ENCODE measurements around the gene SLC6A6. TPM values are rescaled to one million over a fixed set of nuclear protein-coding genes. Genes with fewer than 3 reads are reported as not detected.
A peak's percentile ranks its signal among the peaks of the same experiment; 100 is the strongest.

The SLC6A6 gene
- total and polyA plus RNA-seq, 10 donors: 3.4 to 150 (median 104) TPM

DNA sequence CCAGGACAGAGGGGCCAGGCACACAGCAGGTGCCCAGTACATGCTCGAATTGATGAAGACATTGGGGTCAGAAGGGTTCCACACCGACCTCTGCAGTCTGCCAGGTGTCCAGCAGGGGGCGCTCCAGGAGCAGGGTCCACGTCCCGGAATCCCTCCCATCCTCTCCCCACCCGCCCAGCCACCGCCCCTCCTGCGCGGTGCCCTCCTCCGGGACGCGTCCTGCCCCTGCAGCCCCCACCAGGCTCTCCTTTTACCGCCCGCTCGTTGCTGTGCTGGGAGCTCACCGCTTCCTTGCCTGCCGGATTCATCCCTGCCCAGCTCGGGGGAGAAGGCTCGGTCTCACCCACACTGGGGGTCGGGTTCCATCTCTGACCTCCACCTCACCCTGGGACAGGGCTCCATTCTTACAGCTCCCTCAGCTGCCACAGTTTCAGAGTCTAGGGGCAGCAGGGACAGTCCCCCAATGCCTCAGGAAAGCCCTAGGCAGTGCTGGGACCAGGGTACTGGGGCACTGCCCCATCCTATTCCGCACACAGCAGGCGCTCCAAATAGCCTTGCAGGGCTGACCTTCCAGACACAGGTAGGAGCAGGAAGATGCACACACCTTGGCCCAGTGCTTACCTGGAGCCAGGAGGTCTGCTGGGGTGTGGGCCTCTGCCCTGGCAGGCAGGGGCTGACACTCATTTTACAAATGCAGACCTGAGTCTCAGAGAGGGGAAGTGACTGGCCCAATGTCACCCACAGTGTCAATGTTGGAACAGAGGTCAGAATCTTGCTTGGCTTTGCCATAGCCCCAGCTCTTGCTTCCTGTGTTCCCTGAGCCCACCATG, 106.8 kb downstream of the SLC6A6 start:
- Histone ChIP-seq H3K27me3 (replicated peaks in 1 of 7) (peaks cover 0 to 12% (median 0%) of the 10 kb centered on the region in 7 donors), H3K27ac (no peak overlapping the region), H3K9me3 (no peaks in the 10 kb centered on the region), H3K4me3 (peak overlapping the region in 1 of 8 donors; percentile 31), H3K4me1 (peaks cover 0 to 9% (median 4%) of the 10 kb centered on the region in 6 donors), H3K36me3 (no peaks in the 10 kb centered on the region)
- intact Hi-C loops (cut with DNase I; ENCODE audit: low total_unique reads): no loop called here
- WGBS, 5 donors: 20 to 38% (median 29%) methylated on average over 15 to 22 of the region's 22 CpGs
- DNase-seq: peak; percentile 92
- TF ChIP-seq, protein P1, sequence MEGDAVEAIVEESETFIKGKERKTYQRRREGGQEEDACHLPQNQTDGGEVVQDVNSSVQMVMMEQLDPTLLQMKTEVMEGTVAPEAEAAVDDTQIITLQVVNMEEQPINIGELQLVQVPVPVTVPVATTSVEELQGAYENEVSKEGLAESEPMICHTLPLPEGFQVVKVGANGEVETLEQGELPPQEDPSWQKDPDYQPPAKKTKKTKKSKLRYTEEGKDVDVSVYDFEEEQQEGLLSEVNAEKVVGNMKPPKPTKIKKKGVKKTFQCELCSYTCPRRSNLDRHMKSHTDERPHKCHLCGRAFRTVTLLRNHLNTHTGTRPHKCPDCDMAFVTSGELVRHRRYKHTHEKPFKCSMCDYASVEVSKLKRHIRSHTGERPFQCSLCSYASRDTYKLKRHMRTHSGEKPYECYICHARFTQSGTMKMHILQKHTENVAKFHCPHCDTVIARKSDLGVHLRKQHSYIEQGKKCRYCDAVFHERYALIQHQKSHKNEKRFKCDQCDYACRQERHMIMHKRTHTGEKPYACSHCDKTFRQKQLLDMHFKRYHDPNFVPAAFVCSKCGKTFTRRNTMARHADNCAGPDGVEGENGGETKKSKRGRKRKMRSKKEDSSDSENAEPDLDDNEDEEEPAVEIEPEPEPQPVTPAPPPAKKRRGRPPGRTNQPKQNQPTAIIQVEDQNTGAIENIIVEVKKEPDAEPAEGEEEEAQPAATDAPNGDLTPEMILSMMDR (IDR thresholded peaks at IDR 0.05 in 8 of 11, conservative IDR thresholded peaks at IDR 0.05 in 3 of 11): peak; percentile 48 to 95 (median 86)
- no peak for TF ChIP-seq POLR2A (IDR thresholded peaks at IDR 0.05)
- peak in 2 of 3 donors; percentile 14 to 32 for TF ChIP-seq POLR2AphosphoS5 (IDR thresholded peaks at IDR 0.05)

DNA sequence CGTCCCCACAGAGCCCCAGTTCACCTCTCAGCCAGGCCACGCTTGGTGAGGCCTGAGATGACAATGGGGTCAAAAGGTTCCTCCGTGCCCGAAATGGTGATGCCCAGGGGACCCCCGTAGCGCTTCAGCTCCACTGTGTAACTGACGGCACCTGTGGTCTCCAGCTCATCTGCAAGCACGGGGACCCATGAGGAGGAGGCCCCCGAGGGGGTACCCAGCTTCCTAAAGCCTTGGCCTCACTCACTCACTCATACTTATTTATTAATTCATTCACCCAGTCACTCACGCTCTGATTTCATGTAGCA, 107.3 kb downstream of the SLC6A6 start:
- H3K27me3 ChIP-seq (replicated peaks in 1 of 7): peaks cover 0 to 12% (median 0%) of the 10 kb centered on the region in 7 donors
- peaks cover 0 to 9% (median 4%) of the 10 kb centered on the region in 6 donors for H3K4me1 ChIP-seq
- no peak overlapping the region for H3K4me3 ChIP-seq
- no peaks in the 10 kb centered on the region for H3K9me3 ChIP-seq
- no peak overlapping the region for H3K27ac ChIP-seq
- no peak for DNase-seq
- no peak for TF ChIP-seq POLR2A (IDR thresholded peaks at IDR 0.05)
- no peak for TF ChIP-seq POLR2AphosphoS5 (IDR thresholded peaks at IDR 0.05)
- TF ChIP-seq, protein P1 (IDR thresholded peaks at IDR 0.05 in 8 of 11, conservative IDR thresholded peaks at IDR 0.05 in 3 of 11): no peak
- intact Hi-C loops (cut with DNase I; ENCODE audit: low total_unique reads): no loop called here
- H3K36me3 ChIP-seq: no peaks in the 10 kb centered on the region
- 80 to 88% (median 83%) methylated on average over 10 of the region's 10 CpGs for WGBS, 5 donors

DNA sequence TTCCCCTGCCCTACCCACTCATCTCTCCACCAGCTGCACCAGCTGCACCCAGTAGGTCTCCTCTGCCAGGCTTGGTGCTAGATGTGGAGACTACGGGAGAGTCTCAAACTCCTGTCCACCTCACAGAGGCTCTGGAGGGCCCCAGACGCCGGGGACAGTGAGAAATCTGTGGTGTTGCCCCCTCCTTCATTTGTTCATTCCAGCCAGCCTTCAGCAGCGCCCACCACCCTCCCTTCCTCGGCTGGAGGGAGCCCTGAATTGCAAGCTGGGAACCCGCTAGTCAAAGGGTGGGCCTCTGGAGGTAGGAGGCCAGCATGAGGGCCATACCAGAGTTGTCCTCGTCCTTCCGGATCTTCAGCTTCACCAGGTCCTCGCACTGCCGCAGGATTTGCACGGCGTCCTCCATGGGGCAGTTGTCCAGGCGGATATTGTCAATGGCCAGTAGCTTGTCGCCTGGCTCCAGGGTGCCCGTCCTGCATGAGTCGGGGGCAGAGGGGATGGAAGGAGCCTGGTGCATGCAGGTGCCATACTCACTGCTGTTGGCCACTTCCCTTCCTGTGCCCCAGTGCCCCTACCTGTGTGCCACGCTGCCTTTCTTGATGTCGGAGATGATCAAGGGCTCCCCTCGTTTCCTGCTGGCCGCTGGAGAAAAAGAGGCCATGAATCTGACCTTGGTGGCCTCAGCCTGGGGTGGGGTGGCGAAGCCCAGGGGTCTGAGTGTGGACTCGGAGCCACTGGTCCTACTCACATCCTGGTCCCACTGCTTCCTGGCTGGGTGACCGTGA, 108.6 kb downstream of the SLC6A6 start:
- TF ChIP-seq POLR2A (IDR thresholded peaks at IDR 0.05): no peak
- TF ChIP-seq, protein P1 (IDR thresholded peaks at IDR 0.05 in 8 of 11, conservative IDR thresholded peaks at IDR 0.05 in 3 of 11): no peak
- no peak for TF ChIP-seq POLR2AphosphoS5 (IDR thresholded peaks at IDR 0.05)
- Histone ChIP-seq H3K4me3 (no peak overlapping the region), H3K27ac (no peak overlapping the region), H3K4me1 (peaks cover 0 to 9% (median 4%) of the 10 kb centered on the region in 6 donors), H3K9me3 (no peaks in the 10 kb centered on the region), H3K27me3 (replicated peaks in 1 of 7) (peaks cover 0 to 12% (median 0%) of the 10 kb centered on the region in 7 donors), H3K36me3 (no peaks in the 10 kb centered on the region)
- peak; percentile 60 for DNase-seq
- WGBS, 5 donors: 76 to 87% (median 83%) methylated on average over 16 to 23 of the region's 23 CpGs
- intact Hi-C loops (cut with DNase I; ENCODE audit: low total_unique reads): no loop called here

Data from spleen (tissue), 11 donors.